ENCODE data around the gene B4GALT4.
"Not testable (repeated sequence)": the region's sequence is repeated elsewhere in the genome, so short reads cannot be mapped to it uniquely, and the experiment has no call there.

Gene B4GALT4

GRCh38 chr3:119240591-119241434, at the start of gene B4GALT4:
Gene B4GALT4, minus strand, starts transcription at chr3:119240878. Its CDS starts 10,779 bp downstream, at chr3:119230099.
- DNase-seq: peak; percentile 66

- no peak for DNase-seq
These were observed 48.7 kb upstream of the B4GALT4 start for GRCh38 chr3:119289404-119289770.

GRCh38 chr3:119288669-119289403, 48.2 kb upstream of the B4GALT4 start:
- no peak for DNase-seq

- no peak for DNase-seq
These were observed 39.0 kb upstream of the B4GALT4 start for GRCh38 chr3:119279584-119280243.

- no peak for DNase-seq
These were observed 38.5 kb upstream of the B4GALT4 start for GRCh38 chr3:119279101-119279554.

- DNase-seq: no peak
These were observed 36.0 kb upstream of the B4GALT4 start for GRCh38 chr3:119276680-119277079.

- DNase-seq: not testable (repeated sequence)
These were observed 29.5 kb upstream of the B4GALT4 start for GRCh38 chr3:119270212-119270611.

- DNase-seq: no peak
These were observed 20.4 kb upstream of the B4GALT4 start for GRCh38 chr3:119261055-119261454.

GRCh38 chr3:119259821-119260220, 19.1 kb upstream of the B4GALT4 start:
- no peak for DNase-seq

- DNase-seq: no peak
These were observed 18.2 kb upstream of the B4GALT4 start for GRCh38 chr3:119258915-119259314.

- no peak for DNase-seq
These were observed 17.2 kb upstream of the B4GALT4 start for GRCh38 chr3:119257654-119258410.

GRCh38 chr3:119257111-119257510, 16.4 kb upstream of the B4GALT4 start:
- no peak for DNase-seq

GRCh38 chr3:119255214-119255613, 14.5 kb upstream of the B4GALT4 start:
- no peak for DNase-seq

- DNase-seq: no peak
These were observed 5.1 kb upstream of the B4GALT4 start for GRCh38 chr3:119245778-119246177.

GRCh38 chr3:119243712-119244111, 3.0 kb upstream of the B4GALT4 start:
- no peak for DNase-seq

- not testable (repeated sequence) for DNase-seq
These were observed 2.4 kb upstream of the B4GALT4 start for GRCh38 chr3:119243058-119243529.

GRCh38 chr3:119242387-119243057, 1.8 kb upstream of the B4GALT4 start:
- DNase-seq: not testable (repeated sequence)

GRCh38 chr3:119240101-119240590, 532 bp downstream of the B4GALT4 start:
- no peak for DNase-seq

- no peak for DNase-seq
These were observed 1.4 kb downstream of the B4GALT4 start for GRCh38 chr3:119239206-119239820.

- no peak for DNase-seq
These were observed 2.3 kb downstream of the B4GALT4 start for GRCh38 chr3:119238363-119238762.

- no peak for DNase-seq
These were observed 3.4 kb downstream of the B4GALT4 start for GRCh38 chr3:119237299-119237698.
